Activated naive CD8-positive, alpha-beta T cell treated with anti-CD3 and anti-CD28 coated beads, Interleukin-2, amount 50 U/mL, for 16 hours (primary cell): Measurements from ENCODE around the gene CA11.
"Not testable (repeated sequence)": the region's sequence is repeated elsewhere in the genome, so short reads cannot be mapped to it uniquely, and the experiment has no call there.

ENCODE experiments used
- DNase-seq: peaks from one replicate; pipeline ENCODE4 v3.0.0-alpha.2; 2020; ENCODE audit warnings: low read depth, low spot score

The CA11 gene

DNA sequence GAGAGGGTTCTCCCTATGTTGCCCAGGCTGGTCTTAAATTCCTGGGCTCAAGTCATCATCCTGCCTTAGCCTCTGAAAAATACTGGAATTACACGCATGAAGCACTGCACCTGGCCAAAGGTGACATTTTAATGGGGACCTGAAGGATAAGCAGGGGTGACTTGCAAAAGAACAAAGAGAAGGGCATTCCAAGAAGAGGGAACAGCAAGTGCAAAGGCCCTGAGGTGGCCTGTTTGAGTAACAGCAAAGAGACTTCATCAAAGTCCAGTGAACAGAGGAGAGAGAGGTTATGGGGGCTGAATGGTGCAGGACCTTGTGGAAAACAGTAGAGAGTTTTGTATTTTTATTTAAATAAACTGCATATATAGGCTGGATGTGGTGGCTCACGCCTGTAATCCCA, 4.1 kb downstream of the CA11 start:
- DNase-seq = no peak

DNA sequence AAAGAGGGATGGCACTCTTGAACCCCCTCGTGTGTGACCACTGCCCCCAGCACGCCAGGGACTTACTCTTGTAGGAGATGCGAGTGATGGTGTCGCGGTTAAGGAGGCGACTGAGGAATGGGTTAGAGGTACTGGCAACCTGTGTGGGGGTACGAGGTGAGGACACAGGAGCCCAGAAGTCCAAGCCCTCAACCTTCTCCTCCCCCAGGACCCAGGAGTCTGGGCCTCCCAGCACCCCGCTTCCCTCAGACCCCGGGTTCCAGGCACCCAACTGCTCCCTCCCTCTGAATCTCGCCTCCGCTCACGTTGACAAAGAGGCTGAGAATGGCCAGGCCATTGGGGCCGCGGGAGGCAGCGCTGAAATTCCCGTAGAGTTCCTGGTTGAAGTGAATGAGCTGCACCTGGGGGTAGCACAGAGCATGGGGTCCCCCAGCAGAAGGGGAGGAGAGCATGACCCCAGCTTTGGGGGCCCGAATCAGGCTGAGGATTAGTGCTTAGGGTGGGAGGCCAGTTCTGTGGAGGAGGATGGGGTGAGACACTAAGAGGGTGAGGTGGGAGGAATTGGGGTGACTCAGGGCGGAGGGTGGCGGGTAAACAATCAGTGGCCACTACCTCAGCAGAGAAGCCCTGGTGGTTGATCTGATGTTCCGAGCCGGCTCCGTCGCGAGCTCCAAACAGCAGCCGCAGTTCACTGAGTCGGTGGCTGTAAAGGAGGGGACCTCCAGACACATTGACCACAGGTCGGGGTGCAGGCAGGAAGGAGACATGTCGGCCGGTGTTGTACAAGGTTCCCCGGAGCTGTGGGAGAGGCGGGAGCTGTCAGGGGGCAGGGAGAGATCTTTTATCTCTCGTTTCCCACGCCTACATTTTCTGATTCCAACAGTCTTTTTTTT, 6.3 kb downstream of the CA11 start:
- DNase-seq = no peak

DNA sequence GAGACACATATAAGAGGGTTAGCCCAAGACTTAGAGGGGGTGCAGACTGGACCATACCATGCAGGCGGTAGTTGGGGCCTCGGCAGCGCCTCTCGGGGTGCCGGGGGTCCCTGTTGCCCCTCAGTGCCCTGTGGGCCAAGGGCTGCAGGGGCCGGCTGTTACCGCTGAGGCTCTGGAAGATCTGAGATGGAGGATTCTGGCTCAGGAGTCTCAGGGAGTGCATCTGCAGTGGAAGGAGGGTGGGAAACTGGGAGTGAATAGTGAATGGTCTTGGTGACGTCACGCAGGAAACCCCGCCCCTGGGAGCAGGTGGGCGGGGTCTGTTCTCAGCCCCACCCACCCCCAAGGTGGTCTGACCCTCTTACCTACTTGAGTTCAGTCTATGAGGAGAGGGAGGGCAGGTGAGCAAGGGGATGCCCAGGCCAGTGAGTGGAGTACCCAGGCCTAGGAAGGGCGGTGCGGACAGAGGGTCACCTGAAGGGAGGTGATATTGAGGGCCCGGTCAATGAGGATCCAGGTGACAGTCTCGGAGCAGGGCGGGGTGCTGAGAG, 7.1 kb downstream of the CA11 start:
- no peak for DNase-seq

DNA sequence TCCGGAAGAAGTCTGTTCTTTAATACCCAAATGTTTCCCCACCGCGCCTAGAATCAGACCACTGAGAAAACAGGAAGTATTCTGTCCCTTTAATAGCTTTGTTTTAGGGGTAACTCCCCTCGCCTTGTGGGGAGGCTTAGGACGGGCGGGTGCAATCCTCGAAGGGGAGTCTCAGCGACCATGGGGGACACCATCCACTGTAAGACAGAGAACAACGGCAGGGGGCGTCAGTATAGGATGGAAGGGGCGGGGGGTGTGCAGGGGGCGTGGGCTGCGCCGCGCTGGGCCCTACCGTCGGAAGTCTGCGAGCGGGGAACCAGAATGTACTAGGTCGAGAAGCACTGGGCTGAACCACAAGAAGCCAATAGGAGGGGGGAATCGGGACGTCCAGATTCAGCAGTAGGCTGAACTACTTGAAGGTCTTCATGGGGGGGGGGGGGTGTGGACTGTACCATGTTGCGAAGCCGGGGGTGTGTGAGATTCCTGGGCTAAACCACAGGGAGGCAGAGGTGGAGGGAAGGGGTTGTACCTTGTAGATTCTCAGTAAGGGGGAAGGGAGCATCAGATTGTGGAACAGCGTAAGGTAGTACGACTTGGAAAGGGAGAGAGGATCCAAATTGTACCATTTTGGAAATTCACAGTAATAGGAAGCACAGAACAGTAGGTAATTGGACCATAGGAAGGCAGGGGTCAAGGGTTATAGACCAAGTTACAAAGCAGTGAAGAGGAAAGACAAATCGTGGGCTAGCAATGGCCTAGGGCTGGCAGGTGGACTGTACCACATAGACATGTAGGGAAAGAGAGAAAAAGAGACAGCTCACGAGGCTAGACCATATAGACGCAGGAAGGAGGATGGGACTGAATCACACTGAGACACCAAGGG, 7.8 kb downstream of the CA11 start:
- DNase-seq = peak; percentile 58

DNA sequence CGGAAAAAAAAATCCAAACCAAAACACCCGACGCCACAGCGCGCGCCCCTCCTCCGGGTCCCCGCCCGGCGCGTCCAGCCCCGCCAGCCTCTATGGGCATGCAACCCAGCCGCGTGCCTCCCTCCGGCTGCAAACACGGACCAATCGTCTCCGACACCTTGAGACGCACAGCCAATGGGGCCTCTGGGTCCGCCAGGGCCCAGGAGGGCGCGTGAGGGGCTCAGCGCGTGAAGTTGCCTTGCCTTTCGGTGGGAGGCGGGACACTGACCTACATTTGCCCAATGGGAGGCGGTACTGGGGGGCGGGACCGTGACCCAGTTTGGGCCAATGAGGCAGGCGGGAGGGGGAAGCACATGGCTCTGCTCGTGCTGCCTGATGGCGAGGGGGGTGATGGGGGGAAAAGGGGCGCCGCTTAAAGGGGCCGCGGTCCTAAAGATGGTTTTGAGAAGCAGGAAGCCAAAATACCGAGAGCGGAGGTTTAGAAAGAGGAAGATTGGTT, 8.5 kb downstream of the CA11 start:
- DNase-seq = peak; percentile 100

DNA sequence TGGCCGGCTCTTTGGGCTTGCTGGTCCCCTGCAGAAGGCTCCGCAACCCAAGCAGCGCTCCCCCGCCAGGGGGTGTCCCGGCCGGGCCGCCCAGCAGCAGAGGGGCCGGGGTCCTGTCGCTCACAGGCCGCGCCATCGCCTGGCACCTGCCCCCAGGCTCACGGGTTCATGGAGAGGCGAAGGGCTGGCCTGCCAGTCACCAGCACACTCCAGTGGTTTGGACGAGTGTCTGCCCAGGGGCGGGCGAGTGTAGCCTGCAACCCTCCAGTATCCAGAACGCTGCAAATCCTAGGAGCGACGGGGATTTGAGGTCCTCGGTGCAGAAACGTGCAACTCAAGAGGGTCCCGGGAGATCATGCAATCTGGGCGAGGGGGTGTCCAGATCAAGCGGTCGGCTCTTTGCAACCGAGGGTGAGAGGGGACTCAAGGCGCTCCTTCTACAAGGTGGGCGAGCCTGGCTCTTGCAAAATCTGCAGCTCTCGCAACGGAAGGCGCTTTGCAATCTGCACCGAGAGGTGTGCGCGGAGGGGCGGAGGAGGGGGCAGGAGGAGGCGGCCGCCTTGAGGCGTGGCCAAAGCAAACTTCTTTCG, 9.0 kb downstream of the CA11 start, which contains the start of gene DBP:
Gene DBP, minus strand, starts transcription at position 521 of the 590 bp plus-strand sequence. Its CDS starts 385 bp downstream, at position 136.
- no peak for DNase-seq

DNA sequence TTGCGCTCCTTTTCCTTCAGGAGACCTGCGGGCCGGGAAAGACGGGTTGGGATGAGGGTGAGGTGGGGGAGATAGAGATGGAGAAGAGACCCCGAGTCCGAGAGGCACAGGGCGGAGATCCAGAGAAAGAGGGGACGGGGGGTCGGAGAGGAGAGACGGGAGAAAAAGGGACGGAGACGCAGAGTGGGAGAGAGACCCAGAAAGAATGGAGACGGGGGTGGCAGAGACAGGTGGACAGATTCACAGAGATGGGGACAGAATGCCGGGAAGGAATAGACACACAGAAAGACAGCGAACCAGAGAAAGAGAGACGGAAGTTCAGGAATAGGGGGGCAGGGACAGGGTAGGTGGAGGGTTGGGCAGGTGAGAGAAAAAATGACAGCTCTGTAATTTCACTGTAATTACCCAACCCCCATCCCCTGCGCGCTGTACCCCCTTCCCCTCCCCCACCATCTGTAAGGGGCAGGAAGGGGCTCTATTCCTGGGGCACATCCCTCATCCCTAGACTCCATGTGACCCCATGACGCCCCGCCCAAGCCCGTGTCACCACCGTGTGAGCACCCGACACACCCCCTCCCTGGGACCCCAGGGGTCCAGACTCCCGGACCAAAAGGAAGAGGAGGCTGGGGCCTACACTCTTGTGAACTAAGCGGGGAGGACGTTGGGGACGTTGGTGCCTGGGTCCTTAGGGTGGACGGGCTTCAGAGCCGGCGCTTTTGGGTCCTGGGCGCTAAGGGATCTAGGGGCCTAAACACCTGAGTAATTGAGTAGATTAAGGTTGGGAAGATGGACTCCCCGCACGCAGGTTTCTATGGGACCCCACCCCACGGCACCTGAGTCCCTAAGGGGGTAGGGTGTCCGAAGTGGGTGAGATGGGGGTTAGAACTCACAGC, 9.8 kb downstream of the CA11 start:
- no peak for DNase-seq

DNA sequence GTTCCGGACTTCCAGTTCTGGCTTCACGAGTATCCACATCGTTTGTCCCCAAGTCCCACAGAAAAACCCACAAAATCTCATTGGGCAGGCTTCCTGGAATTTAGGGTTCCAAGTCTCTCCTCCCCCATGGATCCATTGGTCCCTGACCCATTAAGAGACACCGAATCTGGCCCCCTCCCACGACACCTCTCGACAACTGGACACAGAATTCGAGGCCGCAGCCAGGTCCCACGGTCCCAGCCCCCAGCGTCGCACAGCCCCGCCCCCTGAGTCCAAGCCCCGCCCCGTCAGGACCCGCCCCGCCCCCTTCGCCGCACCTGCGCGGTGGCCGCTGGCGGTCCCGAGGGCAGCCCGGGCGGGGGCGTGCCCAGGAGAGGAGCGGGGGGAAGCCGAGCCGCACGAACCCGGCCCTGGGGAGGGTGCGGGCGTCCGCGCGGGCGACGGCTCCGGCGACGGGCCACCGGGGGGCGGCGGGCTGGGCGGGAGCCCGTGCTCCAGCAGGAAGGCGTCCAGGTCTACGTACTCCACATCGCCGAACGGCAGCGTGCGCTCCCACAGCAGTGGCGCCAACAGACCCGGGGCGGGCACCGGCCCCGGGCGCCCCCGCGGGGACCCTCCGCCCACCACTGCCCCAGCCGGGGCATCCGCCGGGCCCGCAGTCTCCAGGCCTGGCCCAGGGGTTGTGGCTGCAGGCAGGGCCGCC, 10.6 kb downstream of the CA11 start:
- DNase-seq = no peak

DNA sequence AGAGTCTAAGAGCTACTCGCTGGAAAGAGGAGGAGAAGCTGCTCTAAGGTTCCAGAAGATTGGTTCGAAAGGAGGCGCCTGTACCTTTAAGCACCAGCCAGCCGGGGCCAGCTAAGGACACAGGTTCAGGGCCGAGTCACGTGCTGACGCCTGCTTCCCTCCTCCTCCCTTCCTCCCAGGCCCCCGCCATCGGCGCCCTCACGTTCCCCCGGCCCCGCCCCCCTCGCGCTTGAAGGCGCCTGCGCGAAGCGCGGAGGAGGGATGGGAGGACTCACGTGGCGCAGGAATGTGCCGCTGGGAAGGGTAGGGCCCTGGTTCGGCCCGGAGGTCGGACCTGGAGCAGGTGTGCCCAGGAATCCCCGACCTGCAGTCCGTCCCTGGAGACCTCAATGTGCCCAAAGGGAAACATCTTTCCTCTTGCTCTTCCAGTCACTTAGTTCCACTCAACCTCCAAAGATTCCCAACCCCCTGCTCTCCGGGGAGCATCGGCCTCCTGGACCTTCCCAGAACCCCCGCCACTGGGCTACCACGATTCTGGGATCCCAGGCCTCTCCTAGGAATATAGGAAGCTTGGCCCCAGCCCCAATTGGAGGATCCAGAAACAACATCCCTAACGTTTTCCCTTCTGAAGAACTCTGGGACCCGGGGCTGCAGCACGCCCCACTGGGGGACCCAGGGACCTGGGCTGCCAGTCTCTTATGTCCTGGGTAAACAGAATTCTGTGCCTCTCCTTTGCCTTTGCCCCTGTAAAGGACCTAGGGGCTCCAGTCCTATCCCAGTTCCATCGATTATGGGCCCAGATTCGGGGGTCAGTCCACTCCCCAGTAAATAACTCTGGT, 11.3 kb downstream of the CA11 start:
- DNase-seq = peak; percentile 86

DNA sequence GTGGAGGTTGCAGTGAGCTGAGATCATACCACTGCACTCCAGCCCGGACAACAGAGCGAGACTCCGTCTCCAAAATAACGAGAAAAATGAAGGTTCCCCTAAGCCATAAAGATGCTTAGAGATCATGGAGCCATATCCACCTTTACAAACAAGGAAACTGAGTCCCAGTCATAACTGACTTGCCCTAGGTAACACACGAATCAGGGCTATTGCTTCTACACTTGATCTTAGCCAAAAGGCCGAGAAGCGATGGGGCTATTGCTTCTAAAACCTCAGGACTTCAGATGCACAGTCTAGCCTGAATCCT, 12.0 kb downstream of the CA11 start:
- DNase-seq = no peak

DNA sequence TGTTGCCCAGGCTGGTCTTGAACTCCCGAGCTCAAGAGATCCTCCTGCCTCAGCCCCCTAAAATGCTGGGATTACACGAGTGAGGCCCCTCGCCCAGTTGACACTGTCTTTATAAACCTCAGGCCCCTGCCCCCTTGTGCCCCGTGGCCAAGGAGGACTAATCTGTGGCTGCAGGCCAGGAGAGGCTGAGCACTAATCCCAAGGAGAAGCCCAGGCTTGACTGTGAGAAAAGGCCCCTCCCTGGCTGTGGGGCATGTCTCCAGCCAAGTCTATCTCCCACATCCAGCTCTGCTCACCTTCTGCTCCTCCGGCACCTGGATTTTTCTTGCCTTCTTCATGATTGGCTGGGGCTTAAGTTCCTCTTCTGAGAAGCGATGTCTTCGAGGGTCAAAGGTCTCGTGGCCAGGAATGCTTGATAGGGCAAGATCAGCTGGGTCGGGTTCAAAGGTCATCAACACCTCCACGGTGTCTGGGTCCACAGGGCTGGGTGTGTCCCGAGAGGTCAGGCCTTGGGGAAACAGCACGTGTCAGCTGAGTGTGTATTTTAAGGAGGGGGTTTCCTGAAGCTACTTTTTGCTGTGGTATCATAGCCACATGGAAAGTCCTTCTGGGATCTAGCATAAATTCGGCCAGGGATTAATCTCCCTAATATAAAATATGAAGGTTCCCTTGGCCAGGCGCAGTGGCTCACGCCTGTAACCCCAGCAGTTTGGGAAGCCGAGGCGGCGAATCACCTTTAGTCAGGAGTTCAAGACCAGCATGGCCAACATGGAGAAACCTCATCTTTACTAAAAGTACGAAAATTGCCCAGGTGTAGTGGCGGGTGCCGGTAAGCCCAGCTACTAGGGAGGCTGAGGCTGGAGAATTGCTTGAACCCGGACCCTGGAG, 12.6 kb downstream of the CA11 start:
- DNase-seq = no peak

DNA sequence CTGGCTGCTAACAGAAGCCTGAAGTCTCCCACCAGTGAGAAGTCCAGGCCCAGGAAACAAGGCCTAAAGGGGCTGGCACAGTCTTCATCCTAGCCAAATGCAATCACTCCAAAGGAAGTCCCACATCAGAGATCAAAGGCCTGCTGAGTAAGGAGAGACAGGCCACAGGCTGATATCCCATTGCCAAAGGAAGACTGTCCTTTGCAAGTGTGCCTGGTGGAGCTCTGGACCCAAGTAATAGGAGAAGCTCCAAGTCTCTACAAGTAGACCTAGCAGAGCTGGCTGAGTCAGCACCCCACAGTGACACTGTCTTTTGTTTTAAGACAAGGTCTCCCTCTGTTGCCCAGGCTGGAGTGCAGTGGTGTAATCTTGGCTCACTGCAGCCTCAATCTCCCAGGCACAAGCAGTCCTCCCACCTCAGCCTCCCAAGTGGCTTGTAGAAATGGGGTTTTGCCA, 13.3 kb downstream of the CA11 start:
- DNase-seq = no peak

DNA sequence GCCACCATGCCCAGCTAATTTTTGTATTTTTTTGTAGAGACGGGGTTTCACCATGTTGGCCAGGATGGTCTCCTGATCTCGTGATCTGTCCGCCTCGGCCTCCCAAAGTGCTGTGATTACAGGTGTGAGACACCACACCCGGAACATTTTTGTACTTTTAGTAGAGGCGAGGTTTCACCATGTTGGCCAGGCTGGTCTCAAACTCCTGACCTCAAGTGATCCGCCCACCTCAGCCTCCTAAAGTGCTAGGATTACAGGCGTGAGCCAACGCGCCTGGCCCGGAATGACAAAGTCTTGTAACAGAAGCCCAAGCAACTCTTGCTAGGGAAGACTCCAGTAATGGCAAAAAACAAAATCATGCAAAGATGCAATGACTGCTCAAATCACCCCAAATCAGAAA, 13.7 kb downstream of the CA11 start:
- DNase-seq = not testable (repeated sequence)

DNA sequence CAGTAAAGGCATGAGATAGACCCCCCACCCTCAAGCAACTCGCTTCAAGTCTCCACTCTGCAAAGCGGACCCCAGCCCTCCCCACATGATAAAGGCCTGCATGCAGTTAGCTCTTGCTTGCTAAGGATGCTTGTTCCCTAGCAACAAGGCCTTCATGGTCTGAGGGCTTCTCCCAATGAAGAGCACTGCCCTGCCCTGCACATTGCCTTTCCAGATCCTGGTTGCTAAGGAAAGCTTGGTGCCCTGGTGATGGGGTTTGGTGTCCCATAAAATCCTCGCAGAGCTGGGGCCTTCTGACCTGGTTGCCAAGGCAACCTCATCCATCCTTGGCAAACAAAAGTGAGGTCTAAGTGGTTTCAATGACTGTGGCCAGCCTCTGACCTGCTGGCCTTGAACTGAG, 14.8 kb downstream of the CA11 start:
- no peak for DNase-seq

DNA sequence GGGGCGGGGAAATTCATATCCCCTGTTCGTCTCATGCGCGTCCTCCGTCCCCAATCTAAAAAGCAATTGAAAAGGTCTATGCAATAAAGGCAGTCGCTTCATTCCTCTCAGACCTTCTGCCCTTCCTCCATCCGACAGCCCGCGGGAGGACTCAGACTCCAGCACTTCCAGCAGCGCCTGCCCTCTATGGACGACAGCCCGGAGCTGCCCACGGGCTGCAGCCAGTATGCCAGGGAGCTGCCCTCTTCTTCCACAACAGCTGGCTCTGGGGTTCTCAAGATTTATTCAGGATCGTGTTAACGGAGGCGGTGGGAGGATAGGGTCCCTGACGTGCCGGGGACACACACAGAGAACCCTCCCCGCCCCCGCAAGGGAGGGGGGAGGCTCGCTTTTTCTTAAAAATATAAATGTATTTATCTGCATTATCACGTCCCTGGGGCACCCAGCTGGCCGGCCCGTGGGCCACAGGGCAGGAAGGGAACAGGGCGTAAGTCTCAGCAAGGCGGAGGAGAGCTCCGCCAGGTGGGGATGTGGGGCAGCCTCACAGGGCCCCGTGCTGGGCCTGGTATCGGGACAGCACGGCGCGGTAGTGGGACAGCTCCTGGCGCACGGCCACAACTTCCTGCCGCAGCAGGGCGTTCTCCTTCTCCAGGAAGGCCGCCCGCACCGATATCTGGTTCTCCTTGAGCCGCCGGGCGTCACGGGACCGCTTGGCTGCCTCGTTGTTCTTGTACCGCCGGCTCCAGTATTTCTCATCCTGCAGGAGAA, 15.5 kb downstream of the CA11 start:
- no peak for DNase-seq

DNA sequence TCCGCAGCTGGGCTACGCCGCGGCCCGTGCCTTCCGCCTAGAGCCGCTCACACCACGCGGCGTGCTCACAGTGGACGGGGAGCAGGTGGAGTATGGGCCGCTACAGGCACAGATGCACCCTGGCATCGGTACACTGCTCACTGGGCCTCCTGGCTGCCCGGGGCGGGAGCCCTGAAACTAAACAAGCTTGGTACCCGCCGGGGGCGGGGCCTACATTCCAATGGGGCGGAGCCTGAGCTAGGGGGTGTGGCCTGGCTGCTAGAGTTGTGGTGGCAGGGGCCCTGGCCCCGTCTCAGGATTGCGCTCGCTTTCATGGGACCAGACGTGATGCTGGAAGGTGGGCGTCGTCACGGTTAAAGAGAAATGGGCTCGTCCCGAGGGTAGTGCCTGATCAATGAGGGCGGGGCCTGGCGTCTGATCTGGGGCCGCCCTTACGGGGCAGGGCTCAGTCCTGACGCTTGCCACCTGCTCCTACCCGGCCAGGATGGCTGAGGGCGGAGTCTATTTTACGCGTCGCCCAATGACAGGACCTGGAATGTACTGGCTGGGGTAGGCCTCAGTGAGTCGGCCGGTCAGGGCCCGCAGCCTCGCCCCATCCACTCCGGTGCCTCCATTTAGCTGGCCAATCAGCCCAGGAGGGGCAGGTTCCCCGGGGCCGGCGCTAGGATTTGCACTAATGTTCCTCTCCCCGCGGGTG, 16.2 kb downstream of the CA11 start:
- no peak for DNase-seq

DNA sequence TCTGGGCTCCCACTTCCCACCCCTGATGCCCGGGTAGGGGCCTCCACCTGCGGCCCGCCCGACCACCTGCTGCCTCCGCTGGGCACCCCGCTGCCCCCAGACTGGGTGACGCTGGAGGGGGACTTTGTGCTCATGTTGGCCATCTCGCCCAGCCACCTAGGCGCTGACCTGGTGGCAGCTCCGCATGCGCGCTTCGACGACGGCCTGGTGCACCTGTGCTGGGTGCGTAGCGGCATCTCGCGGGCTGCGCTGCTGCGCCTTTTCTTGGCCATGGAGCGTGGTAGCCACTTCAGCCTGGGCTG, 16.7 kb downstream of the CA11 start:
- DNase-seq = no peak
